DMS153 treated with DMSO at 0.1 percent for 48 hours (cell line): ENCODE measurements around the gene BSG.
"Not testable (repeated sequence)": the region's sequence is repeated elsewhere in the genome, so short reads cannot be mapped to it uniquely, and the experiment has no call there.

Experiments used
- DNase-seq: peaks from one replicate; lab custom pipeline; 2025; ENCODE audit not compliant: unreplicated experiment; lab: John Stamatoyannopoulos, UW

The BSG gene

DNA sequence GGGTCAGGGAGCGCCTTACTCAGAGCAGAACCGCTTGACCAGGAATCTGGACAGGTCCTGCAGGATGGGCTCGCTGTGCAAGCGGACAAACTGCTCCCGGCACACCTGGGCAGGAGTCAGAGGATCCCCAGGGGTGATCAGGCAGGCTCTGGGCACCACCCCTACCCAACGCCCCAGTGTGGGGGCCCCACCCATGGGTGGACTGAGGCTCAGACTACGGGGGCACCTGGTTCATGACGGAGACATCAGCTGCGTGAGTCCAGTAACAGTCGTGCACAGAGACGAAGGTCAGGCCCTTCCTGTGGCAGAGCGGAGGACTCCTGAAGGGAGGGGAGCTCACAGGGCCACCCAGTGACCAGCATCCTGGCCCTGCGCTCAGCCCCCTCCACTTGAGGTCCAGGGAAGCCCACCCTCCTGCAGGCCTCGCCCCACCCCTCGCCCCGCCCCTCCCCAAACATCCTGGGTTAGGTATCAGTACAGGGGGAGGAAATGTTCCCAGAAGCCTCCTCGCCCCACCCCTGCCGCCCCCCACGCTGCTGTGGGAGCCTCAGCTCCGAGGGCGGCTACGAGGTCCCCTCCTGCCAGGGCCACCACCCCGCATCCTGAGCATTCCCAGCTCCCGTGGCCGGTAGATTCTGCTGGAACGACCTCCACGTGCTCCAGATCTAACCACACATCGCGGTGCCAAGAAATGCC lies 45.3 kb downstream of the BSG start:
- no peak for DNase-seq

- DNase-seq: no peak
Observed at GRCh38 chr19:618247-618619, 45.8 kb downstream of the BSG start.

GRCh38 chr19:618674-619285 lies 46.4 kb downstream of the BSG start:
- DNase-seq: no peak

DNA sequence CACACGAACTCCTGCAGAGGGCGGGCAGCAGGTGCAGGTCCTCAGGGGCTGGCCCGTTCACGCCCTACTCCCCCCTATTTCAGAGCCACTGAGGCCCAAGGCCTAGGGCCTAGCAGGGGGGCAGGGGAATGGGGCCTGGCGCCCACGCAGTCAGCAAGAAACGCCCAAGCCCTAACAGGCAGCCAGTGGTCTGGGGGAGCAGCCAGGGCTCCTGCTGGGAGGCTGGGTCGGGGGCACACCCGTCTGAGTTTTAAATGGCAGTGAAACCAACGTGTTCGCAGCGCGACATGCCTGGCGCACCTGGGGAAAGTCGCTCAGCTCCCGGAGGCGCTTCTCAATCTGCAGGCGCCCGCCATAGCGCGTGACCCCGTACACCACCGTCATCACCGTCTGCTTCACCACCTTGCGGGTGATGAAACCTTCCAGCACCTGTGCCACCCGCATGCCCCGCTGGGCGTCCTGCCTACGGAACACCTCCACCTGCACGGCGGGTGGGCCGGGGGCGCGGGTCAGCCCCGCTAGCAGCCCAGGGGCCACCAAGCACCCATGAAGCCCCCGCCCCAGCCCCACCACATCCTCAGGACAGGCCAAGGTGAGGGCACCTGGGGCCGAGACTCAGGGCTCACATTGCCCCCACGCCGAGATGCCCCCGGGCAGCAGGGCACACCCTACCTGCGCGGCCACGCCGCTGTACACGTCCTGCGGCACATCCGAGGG lies 47.0 kb downstream of the BSG start:
- no peak for DNase-seq

DNA sequence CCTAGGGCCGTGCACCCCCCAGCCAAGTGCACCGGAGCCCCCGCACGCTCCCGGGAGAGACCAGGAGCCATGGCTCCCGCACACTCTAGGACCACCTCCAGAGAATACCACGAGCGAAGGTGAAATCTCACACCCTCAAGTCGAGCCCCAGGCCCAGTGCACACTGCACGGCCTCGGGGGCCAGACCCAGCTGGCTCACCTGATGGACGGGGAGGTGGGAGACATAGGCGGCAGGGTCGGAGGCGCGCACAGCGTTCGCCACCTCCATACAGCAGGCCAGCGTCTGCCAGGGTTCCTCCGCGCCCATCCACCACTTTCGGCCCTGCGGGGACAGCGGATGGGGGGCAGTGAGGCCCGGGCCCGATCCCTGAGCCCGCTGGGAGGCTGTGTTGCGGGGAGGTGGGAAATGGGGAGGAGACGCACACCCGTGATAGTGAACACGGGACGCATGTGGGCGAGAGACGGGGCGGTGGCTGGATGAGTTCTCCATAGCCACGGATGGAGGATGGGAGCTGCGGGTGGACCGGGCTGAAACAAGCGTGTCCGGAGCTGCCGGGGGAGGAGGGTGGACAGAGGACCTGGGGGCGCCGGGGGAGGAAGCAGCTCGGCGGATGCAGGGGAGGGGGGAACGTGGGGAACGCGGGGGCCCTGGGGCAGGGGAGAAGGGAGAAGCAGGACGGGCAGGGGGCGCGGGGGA lies 47.9 kb downstream of the BSG start:
- no peak for DNase-seq

DNA sequence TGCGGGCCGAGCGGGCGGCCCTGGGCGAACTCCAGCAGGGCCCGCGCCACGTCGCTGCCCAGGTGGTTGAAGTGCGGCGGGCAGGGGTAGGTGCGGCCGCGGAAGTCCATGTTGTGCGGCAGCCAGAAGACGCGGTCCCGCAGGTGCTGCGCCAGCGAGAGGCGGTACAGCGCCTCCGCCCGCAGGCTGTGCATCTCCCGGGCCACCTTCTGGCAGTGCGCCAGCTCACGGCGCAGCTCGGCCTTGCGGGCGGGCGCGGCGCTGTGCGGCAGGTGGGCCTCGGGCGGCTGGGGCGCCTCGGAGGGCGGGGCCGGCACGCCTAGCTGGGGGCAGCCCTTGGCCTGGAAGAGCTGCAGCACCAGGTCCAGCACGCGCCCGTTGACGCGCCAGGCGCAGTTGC lies 48.8 kb downstream of the BSG start:
- DNase-seq: not testable (repeated sequence)

DNA sequence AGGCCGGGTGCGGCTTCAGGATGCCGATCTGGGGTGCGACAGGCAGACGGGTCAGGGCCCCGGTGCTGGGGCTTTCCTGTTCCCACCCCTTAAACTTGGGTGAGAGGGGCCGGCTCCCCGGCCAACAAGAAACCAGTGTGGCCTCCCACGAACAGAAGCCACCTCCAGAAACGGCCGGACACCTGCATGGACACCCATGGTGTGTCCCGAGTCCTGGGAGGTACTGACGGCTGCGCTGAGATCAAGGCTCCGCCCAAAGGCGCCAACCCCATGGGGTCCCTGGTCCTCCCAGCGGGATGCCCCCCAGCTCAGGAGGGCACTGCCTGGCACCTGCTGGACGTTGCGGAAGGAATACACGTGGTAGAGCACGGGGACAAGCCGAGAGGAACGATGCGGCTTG lies 49.4 kb downstream of the BSG start:
- no peak for DNase-seq

DNA sequence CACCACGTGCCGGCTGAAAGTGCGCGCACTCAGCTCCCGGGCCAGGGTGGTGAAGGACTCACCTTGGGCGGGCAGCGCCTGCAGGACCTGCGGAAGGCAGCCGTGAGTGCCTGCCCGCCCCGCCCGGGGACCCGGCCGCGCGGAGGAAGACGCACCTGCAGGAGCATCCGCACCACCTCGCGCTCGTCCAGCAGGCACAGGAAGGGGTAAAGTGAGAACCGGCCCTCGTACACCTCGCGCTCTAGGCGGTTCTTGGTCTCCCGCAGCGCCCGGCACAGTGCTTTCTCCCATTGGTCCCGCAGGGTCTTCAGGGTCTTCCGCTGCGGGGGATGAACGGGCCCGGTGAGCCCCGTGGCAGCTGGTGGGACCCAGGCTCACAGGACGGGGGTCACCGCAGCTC lies 50.3 kb downstream of the BSG start:
- no peak for DNase-seq

- no peak for DNase-seq
Observed at GRCh38 chr19:623175-623916, 51.0 kb downstream of the BSG start.

- DNase-seq: no peak
Observed at GRCh38 chr19:623974-624373, 51.6 kb downstream of the BSG start.

- DNase-seq: no peak
Observed at GRCh38 chr19:624433-625109, 52.2 kb downstream of the BSG start.

- no peak for DNase-seq
Observed at GRCh38 chr19:625257-625656, 52.9 kb downstream of the BSG start.

GRCh38 chr19:626566-626965 lies 54.2 kb downstream of the BSG start:
- DNase-seq: not testable (repeated sequence)

DNA sequence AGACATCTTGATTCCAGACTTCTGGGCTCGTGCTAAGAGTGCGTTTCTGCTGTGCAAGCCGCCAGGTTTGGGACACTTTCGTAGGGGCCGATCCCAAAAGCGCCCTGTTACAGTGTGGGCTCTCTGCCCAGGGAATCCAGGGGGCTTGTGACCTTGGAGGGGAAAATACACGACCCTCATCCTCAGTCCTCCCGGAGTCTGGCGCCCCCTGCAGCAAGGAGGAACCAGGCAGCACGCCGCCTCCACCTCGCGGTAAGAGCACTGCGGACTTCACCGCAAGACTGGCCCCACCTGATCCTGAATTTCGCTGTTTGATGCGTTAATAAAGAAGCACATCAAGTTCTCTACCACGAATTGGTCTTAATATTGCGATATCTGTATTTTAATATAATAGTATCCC lies 55.8 kb downstream of the BSG start:
- DNase-seq: no peak

DNA sequence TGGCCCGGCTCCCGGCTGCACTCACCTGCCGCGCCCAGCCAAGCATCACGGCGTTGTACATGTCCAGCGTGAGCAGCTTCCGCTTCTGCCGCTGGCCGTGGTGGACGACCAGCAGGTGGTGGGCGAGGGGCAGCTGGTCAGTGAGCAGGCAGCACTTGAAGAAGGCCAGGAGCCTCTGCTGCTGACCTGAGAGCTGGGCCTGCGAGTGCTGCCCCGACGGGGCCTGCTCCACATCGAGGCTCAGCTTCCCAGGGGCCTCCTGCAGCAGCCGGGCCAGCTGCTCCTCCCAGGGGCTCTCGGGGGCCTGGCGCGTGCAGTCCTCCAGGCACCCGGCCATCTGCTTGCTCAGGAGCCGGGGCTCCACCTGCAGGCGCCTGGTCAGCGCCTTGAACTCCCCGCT lies 57.1 kb downstream of the BSG start:
- not testable (repeated sequence) for DNase-seq

- no peak for DNase-seq
Observed at GRCh38 chr19:629961-630714, 57.7 kb downstream of the BSG start.

GRCh38 chr19:632579-633067 lies 60.2 kb downstream of the BSG start:
- DNase-seq: no peak
